Inferior parietal cortex (tissue), 1 donor: ENCODE results near the gene ABLIM2.
A peak's percentile ranks its signal among the peaks of the same experiment; 100 is the strongest.

Source experiments
- DNase-seq: peaks from one replicate; pipeline ENCODE4 v3.0.0-alpha.2; 2016; ENCODE audit errors: extremely low spot score

The ABLIM2 gene

GRCh38 chr4:8070736-8071718 lies 87.6 kb downstream of the ABLIM2 start:
- DNase-seq: no peak

- no peak for DNase-seq
These were observed 89.4 kb downstream of the ABLIM2 start for GRCh38 chr4:8069102-8069752.

DNA sequence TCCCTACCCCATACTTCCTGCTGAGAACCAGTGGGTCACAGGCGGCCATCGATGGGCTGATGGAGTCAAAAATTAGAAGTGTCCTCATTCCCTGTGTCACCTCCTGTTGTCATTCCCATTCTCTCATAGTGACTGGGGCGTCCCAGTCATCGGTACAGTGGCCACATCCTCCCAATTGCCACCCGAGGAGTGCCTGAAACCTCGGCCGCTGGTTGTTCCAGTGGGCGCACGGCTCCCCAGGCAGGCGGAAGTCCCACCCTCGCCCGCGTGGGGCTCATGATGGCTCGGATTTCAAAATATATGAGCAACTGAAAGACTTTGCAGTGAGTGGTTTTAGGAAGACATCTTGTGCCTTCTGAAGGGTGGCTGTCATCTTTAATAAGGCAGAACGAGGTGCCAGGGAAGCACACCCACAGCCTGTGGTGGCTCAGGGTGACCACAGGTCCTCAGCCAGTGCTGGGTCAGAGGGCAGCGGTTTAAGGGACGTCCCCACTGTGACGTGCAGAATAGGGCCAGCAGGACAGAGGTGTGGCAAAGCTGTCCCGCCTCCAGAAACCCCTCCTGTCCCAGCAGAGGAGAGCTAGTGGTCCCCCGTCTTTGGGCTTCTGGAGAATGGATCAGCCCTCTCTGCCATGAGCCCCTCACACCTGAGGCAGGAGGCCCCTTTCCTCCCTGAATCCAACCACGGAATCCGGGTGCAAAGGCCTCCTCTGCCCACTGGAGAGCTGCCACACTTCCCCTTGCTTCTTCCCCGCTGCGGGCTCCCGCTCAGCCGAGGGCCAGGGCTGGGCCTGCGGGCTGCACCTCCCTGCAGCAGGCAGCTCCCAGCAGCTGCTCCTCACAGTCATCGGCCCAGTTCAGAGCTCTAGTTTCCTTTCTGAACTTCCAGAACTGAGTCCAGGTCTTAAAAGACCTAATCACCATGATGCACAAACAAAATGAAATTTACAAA lies 90.4 kb downstream of the ABLIM2 start:
- no peak for DNase-seq

DNA sequence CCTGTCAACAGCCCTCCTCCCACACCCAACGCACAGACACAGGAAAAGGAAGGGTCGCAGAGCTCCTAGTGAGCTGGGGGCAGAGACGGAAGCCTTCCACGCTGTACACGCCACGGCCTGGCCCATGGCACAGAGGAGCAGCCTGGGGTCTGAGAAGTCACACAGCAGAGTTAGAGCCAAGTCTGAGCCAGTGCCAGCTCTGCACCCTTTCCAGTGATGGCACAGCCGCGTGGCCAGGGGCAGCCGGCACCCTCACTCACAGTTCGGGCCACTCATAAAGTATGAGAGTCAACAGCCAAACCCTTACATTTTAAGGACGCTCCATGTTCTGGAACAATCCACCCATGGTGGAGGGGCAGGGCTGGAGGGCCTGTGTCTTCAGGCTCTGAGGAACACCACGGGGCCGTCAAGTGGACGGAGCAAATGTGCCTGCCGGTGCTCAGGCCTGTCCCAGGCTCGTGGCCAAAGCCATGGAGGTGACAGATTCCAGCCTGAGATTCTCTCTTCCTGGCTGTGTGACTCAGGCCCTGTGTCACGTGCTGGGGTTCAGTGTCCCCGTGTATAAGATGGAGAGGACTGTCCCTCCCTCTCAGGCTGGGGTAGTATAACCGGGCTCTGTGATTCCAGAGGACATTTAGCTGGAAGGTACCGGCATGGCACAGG lies 91.2 kb downstream of the ABLIM2 start:
- DNase-seq: no peak

- no peak for DNase-seq
These were observed 92.2 kb downstream of the ABLIM2 start for GRCh38 chr4:8066336-8066931.

- no peak for DNase-seq
These were observed 94.5 kb downstream of the ABLIM2 start for GRCh38 chr4:8063974-8064563.

GRCh38 chr4:8061573-8061972 lies 97.0 kb downstream of the ABLIM2 start:
- no peak for DNase-seq

DNA sequence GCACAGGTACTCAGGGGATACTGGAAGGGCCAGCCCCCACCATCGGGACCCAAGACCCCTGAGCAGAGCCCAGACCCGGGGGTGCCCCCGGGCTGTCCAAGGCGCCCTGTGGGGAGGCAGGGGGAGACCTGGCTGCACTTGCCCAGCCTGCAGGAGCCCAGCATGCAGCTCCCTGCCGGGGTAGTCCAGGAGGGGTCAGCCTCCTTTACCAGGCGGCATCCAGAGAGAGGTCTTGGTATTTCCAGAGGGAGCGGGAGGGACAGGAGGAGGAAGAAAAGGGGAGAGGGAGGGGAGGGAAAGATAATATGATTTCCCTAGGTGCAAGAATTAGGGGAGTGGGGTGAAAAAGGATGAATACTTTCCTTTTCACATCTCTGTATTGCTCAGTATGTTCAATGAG lies 97.5 kb downstream of the ABLIM2 start:
- DNase-seq: no peak

DNA sequence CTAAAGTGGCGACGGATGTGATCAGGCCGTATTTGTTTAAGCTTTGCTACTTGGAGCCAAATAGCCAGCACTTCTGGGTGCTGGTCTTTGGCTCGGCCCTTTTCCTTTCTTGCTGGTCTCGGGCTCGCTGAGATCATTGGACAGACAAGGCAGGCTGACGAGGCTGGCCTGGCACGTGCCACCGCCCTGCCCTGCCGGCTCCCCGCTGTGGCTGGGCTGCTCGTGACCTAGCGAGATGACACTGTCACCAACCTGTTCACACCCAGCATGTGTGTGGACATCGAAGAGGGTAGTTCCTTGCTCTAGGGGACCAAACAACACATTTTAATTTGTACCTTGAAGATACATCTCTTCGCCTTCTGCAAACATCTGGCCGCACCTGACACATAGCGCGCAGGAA lies 98.0 kb downstream of the ABLIM2 start:
- DNase-seq: no peak

GRCh38 chr4:8058031-8058479 lies 100.6 kb downstream of the ABLIM2 start:
- no peak for DNase-seq

GRCh38 chr4:8055206-8055605 lies 103.4 kb downstream of the ABLIM2 start:
- DNase-seq: no peak

- no peak for DNase-seq
These were observed 104.7 kb downstream of the ABLIM2 start for GRCh38 chr4:8053688-8054449.

DNA sequence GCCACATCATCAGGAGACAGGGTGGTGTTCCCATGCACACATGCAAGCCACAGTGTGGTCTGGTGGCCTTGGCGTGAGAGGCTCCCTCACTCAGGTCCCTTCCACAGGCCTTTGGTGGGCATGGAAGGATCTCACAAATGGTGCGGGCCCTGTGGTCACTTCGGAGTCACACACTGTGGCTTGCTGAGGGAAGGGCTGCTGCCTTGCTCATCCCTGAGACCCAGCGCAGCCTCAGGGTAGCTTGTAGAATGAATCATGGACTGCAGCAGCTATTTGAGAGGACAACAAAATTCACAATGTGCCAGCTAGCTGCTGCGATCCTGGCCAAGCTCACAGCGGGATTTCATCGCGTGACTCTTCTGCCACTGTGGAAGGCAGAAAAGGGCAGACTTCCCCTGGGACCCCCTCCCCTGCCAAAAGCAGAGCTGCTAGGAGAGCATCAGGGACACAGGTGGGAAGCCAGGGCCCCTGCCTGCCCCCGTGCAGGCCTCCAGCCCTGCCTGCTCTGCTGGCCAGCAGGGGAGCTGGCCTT lies 106.4 kb downstream of the ABLIM2 start:
- no peak for DNase-seq

- DNase-seq: no peak
These were observed 107.0 kb downstream of the ABLIM2 start for GRCh38 chr4:8051644-8052043.

- peak; percentile 74 for DNase-seq
These were observed 107.9 kb downstream of the ABLIM2 start for GRCh38 chr4:8050555-8051206.

- no peak for DNase-seq
These were observed 108.4 kb downstream of the ABLIM2 start for GRCh38 chr4:8050180-8050554.

DNA sequence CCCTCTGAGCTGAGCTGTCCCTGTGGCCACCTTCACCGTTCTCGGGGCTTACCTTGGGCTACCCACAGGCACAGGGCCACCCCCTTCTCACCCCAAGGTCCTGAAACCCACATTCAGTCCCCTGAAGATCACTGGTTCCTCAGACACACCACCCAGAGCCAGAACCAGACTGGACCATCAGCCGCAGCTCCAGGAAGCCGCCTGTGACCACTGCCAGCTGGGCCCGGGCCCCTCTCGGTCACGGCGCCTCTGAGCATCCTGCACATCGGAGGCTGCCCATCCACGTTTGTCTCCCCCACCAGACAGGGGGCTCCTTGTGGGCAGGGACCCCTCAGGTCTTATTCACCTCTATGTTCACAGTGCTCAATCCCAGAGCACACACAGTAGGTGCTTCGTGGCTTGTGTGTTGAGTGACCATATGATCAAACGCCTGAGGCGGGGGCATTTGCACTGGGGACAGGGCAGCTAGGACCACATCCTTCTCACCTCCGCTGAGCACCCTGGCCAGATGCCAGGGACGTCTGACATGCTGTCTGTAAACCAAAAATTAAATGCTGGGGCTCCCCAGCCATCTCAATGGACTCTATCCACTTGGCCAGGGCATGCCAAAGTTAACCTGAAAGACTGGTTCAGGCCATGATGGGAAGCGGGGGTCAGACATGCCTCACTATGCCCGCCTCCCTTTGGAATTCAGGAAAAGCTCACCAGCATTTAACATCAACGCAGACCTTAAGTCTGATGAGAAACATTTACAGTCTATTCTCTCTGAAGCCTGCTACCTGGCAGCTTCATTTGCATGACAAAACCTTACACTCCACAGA lies 109.5 kb downstream of the ABLIM2 start:
- no peak for DNase-seq
